HG03097 (cell line): ENCODE results near the gene RTL10.

ENCODE experiments used
- ATAC-seq: cut with Tn5 transposase; IDR thresholded peaks from one replicate; pipeline ENCODE4 v1.9.1; 2021; ENCODE audit not compliant: unreplicated experiment, low FRiP score

The RTL10 gene

GRCh38 chr22:19826619-19826950 lies 28.1 kb downstream of the RTL10 start:
- ATAC-seq, result no peak

- ATAC-seq, result no peak
These were observed 28.6 kb downstream of the RTL10 start for GRCh38 chr22:19825904-19826618.

DNA sequence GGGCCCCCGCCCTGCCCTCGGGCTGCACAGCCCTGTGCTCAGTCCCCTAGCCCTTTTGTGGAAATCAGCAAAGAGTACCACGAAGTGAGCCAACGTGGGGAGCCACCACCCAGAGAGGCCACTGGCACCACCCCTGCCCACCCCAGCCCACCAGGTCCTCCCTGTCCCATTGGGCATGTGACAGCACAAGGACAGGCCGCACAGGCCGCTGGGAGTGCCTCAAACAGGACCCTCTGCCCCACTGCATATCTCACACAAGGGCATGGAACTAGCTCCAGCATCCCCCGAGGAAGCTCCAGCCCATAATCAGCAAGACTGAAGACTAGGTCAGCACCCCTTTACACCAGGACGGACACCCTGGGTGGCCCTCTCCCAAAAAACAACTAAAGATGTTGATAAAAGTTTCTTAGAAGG lies 29.7 kb downstream of the RTL10 start:
- ATAC-seq, result no peak

DNA sequence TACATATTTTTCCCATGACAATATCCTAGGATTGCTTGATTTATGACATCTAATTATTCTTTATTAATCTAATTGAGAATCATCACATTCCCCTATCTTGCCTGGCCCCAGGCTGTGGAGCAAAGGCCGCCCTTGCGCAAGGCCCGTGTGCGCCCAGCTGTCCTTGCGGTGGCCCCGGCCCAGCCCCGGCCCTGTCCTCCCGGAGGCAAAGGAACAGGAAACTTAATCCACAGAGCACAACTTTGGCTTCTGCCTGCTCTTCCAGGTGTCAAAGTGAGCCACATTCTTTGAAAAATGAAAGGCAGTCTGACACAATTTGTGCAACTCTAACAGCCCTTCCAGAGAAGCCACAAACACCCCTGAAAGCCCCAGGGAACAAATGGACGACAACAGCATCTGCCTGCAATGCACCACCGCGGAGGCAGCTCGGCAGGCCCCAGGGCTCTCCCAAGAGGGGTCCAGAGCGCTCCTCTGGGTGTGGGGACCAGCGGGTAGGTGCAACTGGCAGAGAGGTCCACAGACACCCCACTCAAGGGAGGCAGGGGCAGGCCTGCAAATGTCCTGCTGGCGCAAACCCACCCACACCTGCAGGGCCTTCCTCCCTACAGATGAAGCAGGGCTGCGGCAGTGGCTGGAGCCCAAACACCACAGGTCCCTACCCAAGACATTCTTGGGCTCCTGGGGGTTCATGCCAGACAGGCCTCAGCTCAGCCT lies 30.3 kb downstream of the RTL10 start:
- no peak for ATAC-seq

- ATAC-seq, result no peak
These were observed 30.8 kb downstream of the RTL10 start for GRCh38 chr22:19823902-19824211.

- no peak for ATAC-seq
These were observed 31.3 kb downstream of the RTL10 start for GRCh38 chr22:19823191-19823901.

- ATAC-seq, result no peak
These were observed 32.2 kb downstream of the RTL10 start for GRCh38 chr22:19822301-19823117.

DNA sequence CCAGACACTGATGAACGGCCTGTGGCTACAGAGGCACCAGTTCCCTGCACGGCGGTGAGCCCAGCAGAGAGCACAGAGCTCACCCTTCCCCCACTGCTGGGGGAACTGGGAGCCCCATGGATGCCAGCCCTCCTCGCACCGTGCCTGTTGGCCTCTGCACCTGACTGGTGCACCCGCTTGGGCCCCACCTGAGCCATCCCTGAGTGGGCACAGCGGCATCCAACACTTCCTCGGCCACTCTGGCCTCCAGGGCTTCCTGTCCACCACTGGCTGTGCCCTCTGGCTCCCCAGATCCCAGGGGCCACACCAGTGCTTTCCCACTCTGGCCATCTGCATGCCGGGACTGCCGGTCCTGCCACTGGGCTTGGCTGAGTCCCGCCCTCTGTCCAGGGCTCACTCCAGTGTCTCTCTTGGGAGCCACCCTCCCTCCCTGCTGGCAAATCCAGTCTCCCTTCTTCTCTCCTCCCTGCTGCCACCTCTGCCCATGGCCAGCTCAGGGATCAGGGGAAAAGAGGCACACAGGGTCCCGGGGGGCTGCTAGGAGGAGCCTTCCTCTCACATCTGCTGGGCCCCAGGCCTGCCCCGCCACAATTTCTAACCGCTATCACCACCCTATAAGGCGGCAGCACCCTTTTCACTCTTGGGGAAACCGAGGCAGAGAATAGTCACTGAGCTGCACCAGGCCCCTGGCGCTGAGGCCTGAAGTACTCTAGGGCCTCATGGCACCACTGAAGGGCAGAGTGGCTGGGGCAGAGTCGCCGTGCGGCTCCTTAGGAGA lies 33.0 kb downstream of the RTL10 start:
- ATAC-seq, result no peak

GRCh38 chr22:19820880-19821522 lies 33.7 kb downstream of the RTL10 start:
- no peak for ATAC-seq

DNA sequence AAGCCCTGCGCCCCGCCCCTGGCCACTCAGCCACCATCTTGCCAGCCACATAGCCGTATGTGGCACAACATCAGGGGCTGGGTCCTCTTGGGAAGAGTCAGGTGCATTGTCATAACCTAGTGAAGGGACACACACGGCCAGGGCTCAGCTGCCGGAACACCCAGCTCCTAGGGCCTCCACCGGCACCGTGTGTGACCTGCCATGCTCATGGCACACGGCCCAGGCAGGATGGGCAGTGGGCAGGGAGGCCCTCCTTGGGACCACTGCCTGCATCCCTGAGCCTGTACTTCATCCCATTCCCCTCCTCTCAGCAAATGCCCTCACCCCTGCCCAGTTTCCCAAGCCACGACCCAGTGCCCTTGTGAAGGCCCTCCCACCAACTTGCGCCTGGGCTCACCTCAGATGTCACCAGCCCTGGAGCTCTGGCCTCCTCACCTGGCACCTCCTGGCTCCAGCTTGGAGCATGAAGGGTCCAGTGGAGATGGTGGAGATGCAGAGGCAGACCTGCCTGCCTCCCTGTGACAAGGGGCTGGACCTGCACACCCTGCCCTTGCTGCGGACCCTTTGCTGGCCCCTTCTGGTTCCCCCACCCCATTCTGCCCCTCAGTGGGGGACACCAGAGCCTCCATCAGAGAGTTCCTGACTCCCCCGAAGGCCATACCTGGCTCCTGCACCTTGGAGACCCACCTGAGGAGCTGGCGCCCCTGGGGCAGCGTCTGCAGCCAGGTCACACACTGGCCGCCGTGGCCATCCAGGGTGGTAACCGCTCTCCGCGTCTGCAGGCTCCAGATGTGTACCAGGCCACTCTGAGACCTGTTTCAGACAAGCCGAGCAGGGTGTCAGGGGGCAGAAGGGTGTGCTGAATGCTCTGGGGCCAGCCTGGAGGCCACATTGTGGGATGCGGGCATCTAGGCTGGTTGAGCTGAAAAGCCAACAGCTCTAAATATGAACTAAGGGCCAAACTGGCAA lies 34.5 kb downstream of the RTL10 start:
- no peak for ATAC-seq

GRCh38 chr22:19819208-19819910 lies 35.3 kb downstream of the RTL10 start:
- ATAC-seq, result no peak

- no peak for ATAC-seq
These were observed 36.1 kb downstream of the RTL10 start for GRCh38 chr22:19818324-19819207.

GRCh38 chr22:19816372-19817119 lies 38.1 kb downstream of the RTL10 start:
- ATAC-seq, result no peak

DNA sequence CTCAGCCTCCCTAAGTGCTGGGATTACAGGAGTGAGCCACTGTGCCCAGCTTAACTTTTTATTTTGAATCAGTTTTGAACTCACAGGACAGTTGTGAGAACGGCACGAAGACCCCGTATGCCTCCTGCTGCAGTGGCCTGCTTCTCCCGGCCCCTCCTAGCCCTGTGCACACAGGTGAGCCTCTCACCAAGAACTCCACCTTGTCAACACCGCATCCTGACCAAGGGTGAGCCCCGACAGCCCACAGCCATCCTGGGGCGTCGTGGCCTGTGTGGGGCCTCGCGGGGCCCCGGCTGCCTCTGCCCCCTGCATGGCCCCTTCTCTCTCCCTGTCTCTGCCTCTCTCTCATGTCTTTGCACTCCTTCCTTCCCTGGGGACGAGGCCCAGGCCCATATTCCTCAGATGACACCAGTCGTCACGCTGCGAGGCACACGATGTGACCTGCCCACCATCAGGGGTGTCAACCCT lies 38.8 kb downstream of the RTL10 start:
- ATAC-seq, result no peak

DNA sequence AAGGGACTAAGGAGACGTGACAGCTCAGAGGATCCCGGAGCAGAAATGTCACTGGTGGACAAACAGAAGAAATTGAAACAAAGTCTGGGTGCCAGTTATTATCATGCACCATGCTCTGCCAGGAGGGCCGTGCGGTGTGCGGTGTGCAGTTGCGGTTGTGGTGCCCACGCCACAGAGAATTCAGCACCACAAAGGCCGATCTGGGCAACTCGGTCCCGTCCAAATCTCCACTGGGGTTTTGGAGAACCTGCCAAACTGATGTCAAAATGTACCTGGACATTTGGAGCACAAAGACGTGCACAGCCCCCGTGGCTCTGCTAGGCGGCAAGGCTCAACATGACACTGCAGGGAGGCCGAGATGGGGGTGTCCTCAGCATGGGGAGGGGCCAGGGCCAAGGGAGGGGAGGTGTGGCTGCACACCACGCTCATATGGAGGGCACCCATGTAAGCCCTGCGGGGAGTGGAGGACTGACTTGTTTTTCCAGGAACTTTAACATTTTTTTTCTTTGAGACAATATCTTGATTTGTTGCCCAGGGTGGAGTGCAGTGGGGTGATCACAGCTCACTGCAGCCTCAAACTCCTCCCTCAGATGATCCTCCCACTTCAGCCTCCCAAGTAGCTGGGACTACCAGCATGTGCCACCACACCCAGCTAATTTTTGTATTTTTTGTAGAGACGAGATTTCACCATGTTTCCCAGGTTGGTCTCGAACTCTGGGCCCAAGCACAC lies 39.4 kb downstream of the RTL10 start:
- ATAC-seq, result no peak

DNA sequence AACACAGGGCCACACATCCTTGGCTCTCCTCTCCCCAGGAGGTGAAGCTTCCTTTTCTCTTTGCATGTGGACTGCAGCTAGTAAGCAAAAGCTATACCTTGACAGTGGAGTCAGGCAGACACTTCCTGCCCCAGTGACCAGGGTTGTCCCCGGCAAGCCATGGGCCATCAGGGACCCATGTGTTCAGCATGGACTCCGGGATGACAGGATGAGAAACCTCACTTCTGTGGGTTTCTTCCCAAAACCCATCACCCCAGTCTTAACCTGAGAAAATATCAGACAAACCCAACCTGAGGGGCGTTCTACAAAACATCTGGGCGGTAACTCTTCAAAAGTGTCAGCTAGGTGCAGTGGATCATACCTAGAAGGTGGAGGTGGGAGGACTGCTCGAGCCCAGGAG lies 40.2 kb downstream of the RTL10 start:
- no peak for ATAC-seq
